ENCODE measurements around the gene PANK3. TPM values are rescaled to one million over a fixed set of nuclear protein-coding genes. Genes with fewer than 3 reads are reported as not detected.

The PANK3 gene
- total RNA-seq, 1 donor from 2014 or later = 91.8 TPM

DNA sequence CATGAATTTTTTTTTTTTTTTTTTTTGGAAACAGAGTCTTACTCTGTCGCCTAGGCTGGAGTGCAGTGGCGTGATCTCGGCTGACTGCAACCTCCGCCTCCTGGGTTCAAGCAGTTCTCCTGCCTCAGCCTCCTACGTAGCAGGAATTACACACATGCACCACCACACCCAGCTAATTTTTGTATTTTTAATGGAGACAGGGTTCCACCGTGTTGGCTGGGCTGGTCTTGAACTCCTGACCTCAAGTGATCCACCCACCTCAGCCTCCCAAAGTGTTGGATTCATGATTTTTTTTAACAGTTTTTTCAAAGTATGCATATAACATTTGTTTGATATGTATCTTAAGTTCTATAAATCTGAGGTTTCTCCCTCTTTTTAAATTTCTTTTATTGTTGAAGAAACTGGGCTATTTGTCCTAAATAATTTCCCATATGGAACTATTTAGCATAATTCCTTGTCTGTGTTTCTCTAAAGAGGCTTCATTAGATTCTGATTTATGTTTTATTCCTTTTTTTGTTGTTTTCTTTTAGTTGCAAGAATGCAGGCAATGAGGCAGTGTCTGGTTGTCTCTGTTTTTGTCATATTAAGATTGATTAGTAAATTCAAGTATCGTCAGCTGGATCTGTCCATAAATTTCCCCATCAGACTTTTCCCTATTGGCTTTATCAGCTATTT lies 76.5 kb downstream of the PANK3 start:
- DNase-seq (ENCODE audit: extremely low spot score, unreplicated experiment) = no peak
- Mint-ChIP-seq H3K4me3 (no peak overlapping the region), H3K9me3 (no peaks in the 10 kb centered on the region), H3K4me1 (ENCODE audit: unreplicated experiment) (no peaks in the 10 kb centered on the region), H3K27me3 (no peaks in the 10 kb centered on the region), H3K27ac (no peak overlapping the region), H3K36me3 (peaks cover 26% of the 10 kb centered on the region)
- TF ChIP-seq, protein P1, sequence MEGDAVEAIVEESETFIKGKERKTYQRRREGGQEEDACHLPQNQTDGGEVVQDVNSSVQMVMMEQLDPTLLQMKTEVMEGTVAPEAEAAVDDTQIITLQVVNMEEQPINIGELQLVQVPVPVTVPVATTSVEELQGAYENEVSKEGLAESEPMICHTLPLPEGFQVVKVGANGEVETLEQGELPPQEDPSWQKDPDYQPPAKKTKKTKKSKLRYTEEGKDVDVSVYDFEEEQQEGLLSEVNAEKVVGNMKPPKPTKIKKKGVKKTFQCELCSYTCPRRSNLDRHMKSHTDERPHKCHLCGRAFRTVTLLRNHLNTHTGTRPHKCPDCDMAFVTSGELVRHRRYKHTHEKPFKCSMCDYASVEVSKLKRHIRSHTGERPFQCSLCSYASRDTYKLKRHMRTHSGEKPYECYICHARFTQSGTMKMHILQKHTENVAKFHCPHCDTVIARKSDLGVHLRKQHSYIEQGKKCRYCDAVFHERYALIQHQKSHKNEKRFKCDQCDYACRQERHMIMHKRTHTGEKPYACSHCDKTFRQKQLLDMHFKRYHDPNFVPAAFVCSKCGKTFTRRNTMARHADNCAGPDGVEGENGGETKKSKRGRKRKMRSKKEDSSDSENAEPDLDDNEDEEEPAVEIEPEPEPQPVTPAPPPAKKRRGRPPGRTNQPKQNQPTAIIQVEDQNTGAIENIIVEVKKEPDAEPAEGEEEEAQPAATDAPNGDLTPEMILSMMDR (conservative IDR thresholded peaks at IDR 0.05) = no peak

Small RNAs within 50 kb of the gene (microRNA-seq; reads per million reads assigned to microRNA genes)
- gene MIR103A1 = not detected
- not detected for gene MIR103B1

Other genes with a start within 250 kb of the PANK3 start
- 102 and 110 TPM in 2 replicates for gene RARS1, start 92.9 kb downstream of the PANK3 start, total RNA-seq (ENCODE audit: low replicate concordance)
- 2.1 and 3.3 TPM in 2 replicates for gene FBLL1, start 50.1 kb downstream of the PANK3 start, total RNA-seq (ENCODE audit: low replicate concordance)

All from type B pancreatic cell (in vitro differentiated cells).